K562 (cell line): ENCODE results near the gene PCSK7. TPM values are rescaled to one million over a fixed set of nuclear protein-coding genes. Genes with fewer than 3 reads are reported as not detected.
A peak's percentile ranks its signal among the peaks of the same experiment; 100 is the strongest.

Experiments
- ATAC-seq: fragments of 200-7000 bp; cut with Tn5 transposase; 3 replicates; pipeline ENCODE4 v1.9.1; 2020; ENCODE audit warnings: moderate library complexity
- BruUV-seq: library from RNA; stranded (reverse); fragments of 400-500 nt; replicated peaks from 2 replicates; lab custom pipeline; 2021; lab: Mats Ljungman, UMichigan
- CTCF ChIA-PET: fragments of 300-600 bp; formaldehyde crosslinking; extraction: SDS; loops from one replicate; lab custom pipeline; 2021; ENCODE audit warnings: low intra/inter-chr PET ratio; lab: Yijun Ruan, JAX
- POLR2A ChIA-PET: fragments of 300-600, 350-650 bp; sonication (Branson Sonifier 250); formaldehyde crosslinking; extraction: SDS; loops from one replicate; lab custom pipeline; 2021; ENCODE audit warnings: antibody characterized with exemption, inconsistent platforms; lab: Yijun Ruan, JAX
- DNase-seq, 4 experiments: peaks; one replicate each; pipeline versions ENCODE4 v3.0.0 to v3.0.0-alpha.2; 2011 to 2018; ENCODE audit warnings: low spot score in 3 of 4, mixed read lengths in 3 of 4; ENCODE audit errors: extremely low read depth in 1 of 4
- FAIRE-seq: peaks from 2 replicates; lab custom pipeline; 2011; peaks lifted over from hg19 to GRCh38; lab: Jason Lieb, UNC
- H2AFZ ChIP-seq: 2 replicates; pipeline ENCODE4 v1.6.0; 2011; ENCODE audit warnings: low read depth, low read length, control low read depth, inconsistent platforms
- H3K27ac ChIP-seq: fragments of 200-600 bp; 3 replicates; pipeline ENCODE4 v1.8.0; 2011; ENCODE audit warnings: low read depth, mild to moderate bottlenecking, control low read depth, inconsistent platforms, low read length, moderate library complexity, mixed read lengths; ENCODE audit errors: extremely low read depth
- H3K27me3 ChIP-seq, 2 experiments: fragments of 300-600 bp in 1 of 2; 2 replicates in 1 of 2; 3 replicates in 1 of 2; pipeline versions ENCODE4 v1.6.0 to v1.8.0; 2011; ENCODE audit warnings: inconsistent platforms in 2 of 2, low read length in 2 of 2, mild to moderate bottlenecking in 1 of 2, mixed read lengths in 1 of 2, moderate library complexity in 1 of 2; ENCODE audit not compliant: control insufficient read depth in 2 of 2, insufficient read depth in 2 of 2
- H3K36me3 ChIP-seq: fragments of 300-600 bp; 3 replicates; pipeline ENCODE4 v1.8.0; 2011; ENCODE audit warnings: mild to moderate bottlenecking, low read length, inconsistent platforms; ENCODE audit not compliant: control insufficient read depth, insufficient read depth
- H3K4me1 ChIP-seq, 2 experiments: fragments of 200-600 bp in 1 of 2; replicated peaks in 1 of 2; 2 replicates in 1 of 2; 3 replicates in 1 of 2; pipeline versions ENCODE4 v1.5.1 to v1.8.0; 2011; ENCODE audit warnings: inconsistent platforms in 2 of 2, low read length in 2 of 2, mild to moderate bottlenecking in 1 of 2, mixed read lengths in 1 of 2, moderate library complexity in 1 of 2; ENCODE audit not compliant: control insufficient read depth in 2 of 2, insufficient read depth in 2 of 2
- H3K4me2 ChIP-seq: 2 replicates; pipeline ENCODE4 v1.6.1; 2011; ENCODE audit warnings: low read length, control low read depth, inconsistent platforms, mixed read lengths; ENCODE audit not compliant: insufficient read depth
- H3K4me3 ChIP-seq: fragments of 200-600 bp; sonication (generic), shearing (Covaris generic); 2 replicates; pipeline ENCODE4 v1.5.1; 2016; ENCODE audit warnings: control low read depth, inconsistent platforms
- H3K79me2 ChIP-seq: fragments of 200-600 bp; 3 replicates; pipeline ENCODE4 v1.8.0; 2011; ENCODE audit warnings: low read length, inconsistent platforms; ENCODE audit not compliant: control insufficient read depth, insufficient read depth
- H3K9ac ChIP-seq, 2 experiments: 2 replicates each; pipeline versions ENCODE4 v1.6.0 to v1.6.1; 2011; ENCODE audit warnings: low read depth in 2 of 2, low read length in 2 of 2, control low read depth in 1 of 2, inconsistent platforms in 1 of 2, mild to moderate bottlenecking in 1 of 2, mixed read lengths in 1 of 2; ENCODE audit not compliant: insufficient read depth in 1 of 2
- H3K9me1 ChIP-seq: one replicate; pipeline ENCODE4 v1.6.0; 2011; ENCODE audit warnings: inconsistent platforms, mild to moderate bottlenecking, low read length, moderate library complexity; ENCODE audit not compliant: control insufficient read depth, insufficient read depth
- H3K9me3 ChIP-seq: replicated peaks from 2 replicates; pipeline ENCODE4 v1.5.1; 2011; ENCODE audit warnings: low read depth, low read length, inconsistent platforms; ENCODE audit not compliant: control insufficient read depth, insufficient read depth
- H4K20me1 ChIP-seq: replicated peaks from 2 replicates; pipeline ENCODE4 v1.6.1; 2011; ENCODE audit warnings: low read length, inconsistent platforms, mixed read lengths; ENCODE audit not compliant: control insufficient read depth, insufficient read depth
- ATF1 ChIP-seq, 2 experiments: fragments of 450-650 bp in 1 of 2; IDR thresholded peaks; 2 replicates each; pipeline ENCODE4 v1.6.1; 2016; ENCODE audit warnings: missing compliant biosample characterization in 1 of 2, missing genetic modification characterization in 1 of 2
- COPS2 ChIP-seq: fragments of 450-650 bp; conservative IDR thresholded peaks from 2 replicates; pipeline ENCODE4 v1.6.1; 2016; ENCODE audit warnings: mild to moderate bottlenecking, moderate library complexity
- HCFC1 ChIP-seq: IDR thresholded peaks from 2 replicates; pipeline ENCODE4 v1.6.1; 2012; ENCODE audit warnings: low read depth, low read length, improper control_type of control experiment
- HNRNPUL1 ChIP-seq: fragments of 200-400 bp; formaldehyde crosslinking; IDR thresholded peaks from 2 replicates; pipeline ENCODE4 v1.6.1; 2017; ENCODE audit warnings: low read length
- MTA2 ChIP-seq: fragments of 450-650 bp; IDR thresholded peaks from 2 replicates; pipeline ENCODE4 v1.6.1; 2016; ENCODE audit warnings: low read depth
- NUFIP1 ChIP-seq: fragments of 450-650 bp; IDR thresholded peaks from 2 replicates; pipeline ENCODE4 v1.6.1; 2018; ENCODE audit not compliant: partially characterized antibody
- POLR2G ChIP-seq: fragments of 200-400 bp; formaldehyde crosslinking; IDR thresholded peaks from 2 replicates; pipeline ENCODE4 v1.6.1; 2017; ENCODE audit warnings: low read depth, mild to moderate bottlenecking, antibody characterized with exemption, low read length, moderate library complexity
- POLR3G ChIP-seq: IDR thresholded peaks from 2 replicates; pipeline ENCODE4 v1.6.1; 2011; ENCODE audit not compliant: insufficient read length, insufficient replicate concordance; ENCODE audit errors: extremely low read depth
- RB1 ChIP-seq: fragments of 450-650 bp; IDR thresholded peaks from 2 replicates; pipeline ENCODE4 v1.6.1; 2017; ENCODE audit warnings: low read depth, mild to moderate bottlenecking
- SMAD1 ChIP-seq: fragments of 150-350 bp; IDR thresholded peaks from 2 replicates; pipeline ENCODE4 v1.6.1; 2014; ENCODE audit warnings: low read length, low read depth; ENCODE audit not compliant: partially characterized antibody
- SP1 ChIP-seq: sonication (generic); formaldehyde crosslinking; IDR thresholded peaks from 2 replicates; pipeline ENCODE4 v1.8.1; 2022; ENCODE audit warnings: mild to moderate bottlenecking, missing genetic modification reagents
- STAG1 ChIP-seq: sonication (generic); formaldehyde crosslinking; IDR thresholded peaks from 2 replicates; pipeline ENCODE4 v1.5.0; 2020; ENCODE audit warnings: missing genetic modification reagents, borderline replicate concordance
- WGBS: fragments of 100-300 bp; shearing (Covaris generic); methylation state at CpG from one replicate; pipeline ENCODE4 v1.1.6; 2016; ENCODE audit warnings: low coverage, mixed read lengths; ENCODE audit not compliant: insufficient coverage; ENCODE audit errors: missing lambda C conversion rate; 5-methylcytosine and 5-hydroxymethylcytosine counted together
- in situ Hi-C: fragments of 300-500 bp; cut with MboI; formaldehyde crosslinking; loops from 4 replicates; pipeline ENCODE4 v1.15.0; 2018; ENCODE audit warnings: inconsistent platforms, mixed read lengths
- intact Hi-C: fragments of 100-400 bp; cut with micrococcal nuclease; formaldehyde crosslinking; loops from 2 replicates; pipeline ENCODE4 v1.14.2; 2022
- polyA plus RNA-seq, 8 experiments: library from polyadenylated mRNA; depleted of rRNA in 4 of 8; stranded (reverse) in 5 of 8; unstranded in 3 of 8; fragments of >200 nt; fragmentation: Nextera tagmentation in 2 of 8; fragmentation: Illumina TruSeq in 1 of 8; extraction: Ambion mirVana in 2 of 8; extraction: Trizol in 1 of 8; gene quantifications; 2 replicates each; pipeline versions ENCODE4 v1.2.1 to v1.2.3, GENCODE V29; 2011 to 2014; ENCODE audit warnings: inconsistent platforms in 1 of 8, missing spikeins in 1 of 8
- total RNA-seq, 7 experiments: library from RNA; depleted of rRNA in 6 of 7; stranded (reverse); fragments of >200 nt in 6 of 7; fragmentation: Illumina TruSeq in 2 of 7; extraction: Trizol in 2 of 7; gene quantifications; 2 replicates each; pipeline versions ENCODE4 v1.2.1 to v1.2.3, GENCODE V29; 2011 to 2021; ENCODE audit warnings: low replicate concordance in 1 of 7
- TF ChIP-seq, protein P1 (sequence below): sonication (generic); formaldehyde crosslinking; IDR thresholded peaks from 2 replicates; pipeline ENCODE4 v1.8.0; 2022; ENCODE audit warnings: mild to moderate bottlenecking, low read depth, missing genetic modification reagents
- TF ChIP-seq, protein P2 (sequence below): IDR thresholded peaks from 2 replicates; pipeline ENCODE4 v1.6.1; 2016; ENCODE audit warnings: missing genetic modification characterization, missing compliant biosample characterization
- TF ChIP-seq, protein P3 (sequence below): fragments of 450-650 bp; IDR thresholded peaks from 2 replicates; pipeline ENCODE4 v1.6.1; 2018; ENCODE audit warnings: mild to moderate bottlenecking, low read depth; ENCODE audit not compliant: partially characterized antibody

PCSK7 gene
- total and polyA plus RNA-seq, 9 of the 15 experiments (the other 6 are each of a cell fraction or from before 2014, with no cell fraction given), result 3.1 to 29.2 (median 15.6) TPM

DNA sequence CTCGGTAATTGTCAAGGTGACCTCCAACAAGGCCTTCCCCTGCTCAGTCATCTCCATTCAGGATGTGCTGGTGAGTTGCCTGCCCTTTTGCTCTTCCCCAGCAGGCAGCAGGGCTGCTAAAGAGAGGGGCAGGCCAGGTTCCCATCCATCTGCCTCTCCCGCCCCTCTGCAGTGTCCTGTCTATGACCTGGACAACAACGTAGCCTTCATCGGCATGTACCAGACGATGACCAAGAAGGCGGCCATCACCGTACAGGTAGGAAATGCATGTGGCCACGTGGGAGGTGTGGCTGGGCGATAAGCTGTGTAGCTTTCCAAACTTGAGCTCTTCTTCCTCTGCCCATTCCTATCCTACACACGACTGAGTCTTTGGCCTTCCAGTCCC lies 49.3 kb downstream of the PCSK7 start (continued):
- TF ChIP-seq, protein P1, sequence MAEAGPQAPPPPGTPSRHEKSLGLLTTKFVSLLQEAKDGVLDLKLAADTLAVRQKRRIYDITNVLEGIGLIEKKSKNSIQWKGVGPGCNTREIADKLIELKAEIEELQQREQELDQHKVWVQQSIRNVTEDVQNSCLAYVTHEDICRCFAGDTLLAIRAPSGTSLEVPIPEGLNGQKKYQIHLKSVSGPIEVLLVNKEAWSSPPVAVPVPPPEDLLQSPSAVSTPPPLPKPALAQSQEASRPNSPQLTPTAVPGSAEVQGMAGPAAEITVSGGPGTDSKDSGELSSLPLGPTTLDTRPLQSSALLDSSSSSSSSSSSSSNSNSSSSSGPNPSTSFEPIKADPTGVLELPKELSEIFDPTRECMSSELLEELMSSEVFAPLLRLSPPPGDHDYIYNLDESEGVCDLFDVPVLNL (CRISPR knock-in tag), result no peak
- TF ChIP-seq, protein P2, sequence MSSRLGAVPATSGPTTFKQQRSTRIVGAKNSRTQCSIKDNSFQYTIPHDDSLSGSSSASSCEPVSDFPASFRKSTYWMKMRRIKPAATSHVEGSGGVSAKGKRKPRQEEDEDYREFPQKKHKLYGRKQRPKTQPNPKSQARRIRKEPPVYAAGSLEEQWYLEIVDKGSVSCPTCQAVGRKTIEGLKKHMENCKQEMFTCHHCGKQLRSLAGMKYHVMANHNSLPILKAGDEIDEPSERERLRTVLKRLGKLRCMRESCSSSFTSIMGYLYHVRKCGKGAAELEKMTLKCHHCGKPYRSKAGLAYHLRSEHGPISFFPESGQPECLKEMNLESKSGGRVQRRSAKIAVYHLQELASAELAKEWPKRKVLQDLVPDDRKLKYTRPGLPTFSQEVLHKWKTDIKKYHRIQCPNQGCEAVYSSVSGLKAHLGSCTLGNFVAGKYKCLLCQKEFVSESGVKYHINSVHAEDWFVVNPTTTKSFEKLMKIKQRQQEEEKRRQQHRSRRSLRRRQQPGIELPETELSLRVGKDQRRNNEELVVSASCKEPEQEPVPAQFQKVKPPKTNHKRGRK, result no peak
- no peak for TF ChIP-seq POLR3G

DNA sequence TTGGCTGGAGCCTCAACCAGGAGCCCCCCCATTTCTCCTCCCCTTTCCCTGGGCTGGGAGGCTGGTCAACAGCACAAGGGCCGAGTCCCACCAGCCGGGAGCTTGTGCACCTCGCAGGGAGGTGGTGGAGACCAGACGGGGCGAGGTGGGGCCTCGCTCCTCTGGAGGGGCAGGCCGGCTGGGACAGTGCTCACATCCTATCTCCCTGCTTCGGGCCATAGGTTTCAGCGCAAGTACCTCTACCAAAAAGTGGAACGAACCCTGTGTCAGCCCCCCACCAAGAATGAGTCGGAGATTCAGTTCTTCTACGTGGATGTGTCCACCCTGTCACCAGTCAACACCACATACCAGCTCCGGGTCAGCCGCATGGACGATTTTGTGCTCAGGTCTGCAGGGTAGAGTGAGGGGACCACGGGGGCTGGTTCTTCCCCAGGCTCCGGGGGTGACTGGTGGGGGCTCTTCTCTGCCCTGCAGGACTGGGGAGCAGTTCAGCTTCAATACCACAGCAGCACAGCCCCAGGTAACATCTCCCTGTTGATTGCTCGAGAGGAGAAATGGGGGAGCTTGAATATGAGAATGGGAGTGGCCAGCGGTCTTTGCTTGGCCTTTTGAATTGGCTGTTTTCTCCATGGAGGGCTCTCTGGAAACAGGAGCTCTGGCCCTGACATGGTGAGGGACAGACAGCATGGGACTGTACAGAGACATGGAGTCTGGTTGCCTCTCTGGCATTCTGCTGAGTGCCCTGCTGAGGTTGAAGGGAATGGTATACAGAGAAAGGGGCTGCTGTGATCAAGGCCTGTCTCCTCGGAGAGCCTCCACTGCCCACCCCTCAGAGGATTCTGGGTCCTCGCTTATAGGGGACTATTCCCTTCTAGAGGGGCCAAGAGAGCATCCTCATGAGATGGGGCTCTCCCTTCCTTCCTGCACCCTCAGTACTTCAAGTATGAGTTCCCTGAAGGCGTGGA lies 50.0 kb downstream of the PCSK7 start:
- ATAC-seq, result no peak
- no peak overlapping the region; the same call in 1 of the 2 replicates for H3K4me2 ChIP-seq
- no peaks in the 10 kb centered on the region for H3K9me3 ChIP-seq
- H3K9ac ChIP-seq, result peak overlapping the region in 1 of 2 experiments; percentile 54; a peak in 1 of 4 replicates
- peaks cover 19% of the 10 kb centered on the region for H3K36me3 ChIP-seq
- WGBS, result 86% methylated on average over 14 of the region's 22 CpGs
- H4K20me1 ChIP-seq, result no peaks in the 10 kb centered on the region
- DNase-seq, result no peak
- peaks cover 24 to 38% of the 10 kb centered on the region in 2 experiments for H3K4me1 ChIP-seq
- no peaks in the 10 kb centered on the region for H3K9me1 ChIP-seq
- ChIA-PET POLR2A (interaction anchor here (0.6 to 1.7 kb wide), 5 partner anchors 9 to 45 kb away, joined by 3 to 8 read pairs (median 3); partner anchors contain the start of gene PAFAH1B2), CTCF (interaction anchor here (0.7 to 2.9 kb wide), 3 partner anchors 23 to 50 kb away, joined by 3 to 12 read pairs (median 5); partner anchors contain the start of gene PCSK7)
- H3K27me3 ChIP-seq, result no peaks in the 10 kb centered on the region
- peaks cover 18% of the 10 kb centered on the region for H3K79me2 ChIP-seq
- no peak overlapping the region for H3K27ac ChIP-seq
- no TSS peak for BruUV-seq
- no peak overlapping the region for H3K4me3 ChIP-seq
- H2AFZ ChIP-seq, result no peak overlapping the region
- in situ Hi-C loops (no loop called here), intact Hi-C loops (loop anchor here (1.0 kb wide), 1 partner anchor 44 kb away; no protein-coding TSS in a partner anchor)
- FAIRE-seq, result no peak
- TF ChIP-seq POLR2G (peak; percentile 41; the same call in 1 of the 2 replicates), SP1 (CRISPR knock-in tag) (peak; percentile 6; the same call in 1 of the 2 replicates), ATF1 (CRISPR knock-in tag; IDR thresholded peaks at IDR 0.05) (no peak), ATF1 (tag; IDR thresholded peaks at IDR 0.05) (no peak), POLR3G (no peak), HNRNPUL1 (no peak), HCFC1 (no peak), RB1 (0 out of 2 replicates have a peak, but pooled peaks have one; percentile 0), SMAD1 (no peak), NUFIP1 (no peak), STAG1 (CRISPR knock-in tag) (no peak), MTA2 (no peak), COPS2 (no peak)
- TF ChIP-seq, protein P3, sequence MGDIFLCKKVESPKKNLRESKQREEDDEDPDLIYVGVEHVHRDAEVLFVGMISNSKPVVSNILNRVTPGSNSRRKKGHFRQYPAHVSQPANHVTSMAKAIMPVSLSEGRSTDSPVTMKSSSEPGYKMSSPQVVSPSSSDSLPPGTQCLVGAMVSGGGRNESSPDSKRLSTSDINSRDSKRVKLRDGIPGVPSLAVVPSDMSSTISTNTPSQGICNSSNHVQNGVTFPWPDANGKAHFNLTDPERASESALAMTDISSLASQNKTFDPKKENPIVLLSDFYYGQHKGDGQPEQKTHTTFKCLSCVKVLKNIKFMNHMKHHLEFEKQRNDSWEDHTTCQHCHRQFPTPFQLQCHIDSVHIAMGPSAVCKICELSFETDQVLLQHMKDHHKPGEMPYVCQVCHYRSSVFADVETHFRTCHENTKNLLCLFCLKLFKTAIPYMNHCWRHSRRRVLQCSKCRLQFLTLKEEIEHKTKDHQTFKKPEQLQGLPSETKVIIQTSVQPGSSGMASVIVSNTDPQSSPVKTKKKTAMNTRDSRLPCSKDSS, result no peak
